Measurements from ENCODE around the gene FZD10. TPM values are rescaled to one million over a fixed set of nuclear protein-coding genes. Genes with fewer than 3 reads are reported as not detected.

FZD10 gene
- total and polyA plus RNA-seq, 2 of the 8 experiments (the other 6 are each of a cell fraction or from before 2014, with no cell fraction given), result 0.11 to 0.60 TPM

DNA sequence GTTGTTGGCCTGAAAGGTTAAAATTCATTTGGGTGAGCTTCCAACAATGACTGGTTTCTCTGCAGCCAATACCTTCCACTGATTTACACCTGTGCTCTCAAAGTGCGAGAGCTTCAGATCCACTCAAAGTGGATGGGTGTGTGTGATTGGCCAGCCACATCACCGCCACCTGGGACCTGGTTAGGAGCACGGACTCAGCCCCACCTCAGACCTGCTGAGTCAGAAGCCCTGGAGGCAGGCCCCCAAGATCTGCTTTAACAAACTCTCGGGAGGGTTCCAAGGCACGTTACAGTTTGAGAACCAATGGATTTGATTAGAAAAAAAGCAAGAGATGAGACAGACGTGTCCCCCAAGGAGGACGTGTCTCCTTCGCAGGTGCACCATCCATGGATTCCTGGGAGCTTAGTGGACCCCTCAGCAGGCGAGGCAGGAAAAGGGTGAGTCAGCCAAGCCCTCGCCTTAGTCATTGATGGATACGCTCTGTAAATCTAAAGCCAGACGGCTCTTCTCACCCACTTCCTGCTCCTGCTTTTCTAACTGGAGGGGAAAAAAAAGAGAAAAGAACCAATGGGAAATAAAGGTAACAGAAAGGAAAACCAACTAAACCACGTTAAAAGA is 24.5 kb downstream of the FZD10 start:
- Histone ChIP-seq H4K8ac (ENCODE audit: extremely low read depth, insufficient read depth, low read length) (no peak overlapping the region), H3K23me2 (ENCODE audit: low read depth, low read length) (peaks cover 4% of the 10 kb centered on the region; the same call in 1 of the 2 replicates), H3K9me3 (ENCODE audit: insufficient read depth in 2 of 2, low read depth in 1 of 2, low read length in 1 of 2) (no peaks in the 10 kb centered on the region), H2BK20ac (ENCODE audit: low read length) (no peak overlapping the region), H4K91ac (replicated peaks; ENCODE audit: insufficient read length, low read length) (no peak overlapping the region), H3K4me3 (ENCODE audit: extremely low read depth in 1 of 4, insufficient read depth in 2 of 4, low read depth in 3 of 4, low read length in 4 of 4) (no peak overlapping the region), H2AFZ (ENCODE audit: low read length) (no peak overlapping the region), H3K27ac (ENCODE audit: low read depth, low read length) (no peak overlapping the region), H2BK15ac (ENCODE audit: low read length) (no peak overlapping the region), H3K79me1 (ENCODE audit: low read depth, low read length) (no peaks in the 10 kb centered on the region), H3K4me1 (replicated peaks in 1 of 4; ENCODE audit: control insufficient read depth in 3 of 4, insufficient read depth in 4 of 4, low read length in 3 of 4) (peaks cover 0 to 3% (median 0%) of the 10 kb centered on the region in 4 experiments; a peak in 1 of 7 replicates), H2BK12ac (ENCODE audit: low read depth, low read length) (no peak overlapping the region), H2AK5ac (ENCODE audit: low read depth, low read length) (no peak overlapping the region), H3K27me3 (replicated peaks in 1 of 4; ENCODE audit: control insufficient read depth in 3 of 4, extremely low read depth in 1 of 4, insufficient read depth in 3 of 4, low read length in 3 of 4) (peaks cover 0 to 6% (median 4%) of the 10 kb centered on the region in 4 experiments; a peak in 4 of 7 replicates), H3K18ac (ENCODE audit: extremely low read depth, low read length) (no peak overlapping the region), H3K23ac (ENCODE audit: insufficient read length) (no peak overlapping the region), H3K56ac (replicated peaks; ENCODE audit: insufficient read length, low read depth, low read length) (no peak overlapping the region), H3K14ac (ENCODE audit: insufficient read length) (no peak overlapping the region), H4K5ac (ENCODE audit: insufficient read length, low read depth, low read length) (no peak overlapping the region), H3K4ac (replicated peaks; ENCODE audit: insufficient read length, low read depth, low read length) (no peak overlapping the region), H4K20me1 (replicated peaks in 1 of 2; ENCODE audit: control insufficient read depth in 1 of 2, insufficient read depth in 2 of 2, low read length in 2 of 2) (peaks cover 0 to under 1% of the 10 kb centered on the region in 2 experiments), H3K9ac (replicated peaks in 1 of 4; ENCODE audit: extremely low read depth in 1 of 4, low read depth in 3 of 4, low read length in 3 of 4) (no peak overlapping the region), H3K79me2 (ENCODE audit: control insufficient read depth in 1 of 2, insufficient read depth in 2 of 2, low read length in 2 of 2) (no peaks in the 10 kb centered on the region), H2BK120ac (replicated peaks; ENCODE audit: low read depth, low read length) (no peak overlapping the region), H3K36me3 (ENCODE audit: control insufficient read depth in 2 of 4, insufficient read depth in 4 of 4, low read length in 3 of 4) (no peaks in the 10 kb centered on the region), H3K4me2 (ENCODE audit: insufficient read depth in 1 of 2, low read depth in 2 of 2, low read length in 2 of 2) (no peak overlapping the region), H2BK5ac (ENCODE audit: low read depth, low read length) (no peak overlapping the region)
- DNase-seq (ENCODE audit: low read depth in 1 of 2, low spot score in 2 of 2) (no peak), FAIRE-seq (no peak)
- POLR2A ChIA-PET (ENCODE audit: partially characterized antibody), result no interaction called here
- CTCF ChIA-PET (ENCODE audit: partially characterized antibody), result interaction anchor here (0.6 to 2.0 kb wide), 4 partner anchors 20 to 142 kb away, joined by 3 to 4 read pairs (median 4); no protein-coding TSS in a partner anchor
- 69% methylated on average over 13 of the region's 13 CpGs; no CpG with 5 or more reads in 1 of the 2 experiments for WGBS, 2 experiments (ENCODE audit: extremely low coverage in 1 of 2, insufficient coverage in 1 of 2, insufficient read length in 1 of 2, insufficient replicate concordance in 2 of 2, low coverage in 1 of 2, low lambda C conversion rate in 2 of 2, missing lambda C conversion rate in 1 of 2)
- TF ChIP-seq BACH1 (IDR thresholded peaks at IDR 0.05; ENCODE audit: low read length), result peak; percentile 76
- TF ChIP-seq MAFK (IDR thresholded peaks at IDR 0.05; ENCODE audit: low read depth, low read length), result peak; percentile 46; the same call in 1 of the 2 replicates
- no peak for TF ChIP-seq ASH2L (IDR thresholded peaks at IDR 0.05; ENCODE audit: low read length)
